Hepatocyte (in vitro differentiated cells): ENCODE measurements around the gene RNASE13.

ENCODE experiments used
- CTCF ChIP-seq: fragments of 200-600 bp; sonication (generic); IDR thresholded peaks from 2 replicates; pipeline ENCODE4 v1.5.1; 2016; ENCODE audit warnings: antibody characterized with exemption, mild to moderate bottlenecking; ENCODE audit not compliant: poor library complexity
- EZH2 ChIP-seq: fragments of 200-600 bp; sonication (generic); IDR thresholded peaks from 2 replicates; pipeline ENCODE4 v1.6.1; 2016; ENCODE audit warnings: antibody characterized with exemption, mild to moderate bottlenecking, borderline replicate concordance
- EZH2phosphoT487 ChIP-seq: fragments of 200-600 bp; sonication (generic); IDR thresholded peaks from one replicate; pipeline ENCODE4 v1.6.1; 2018; ENCODE audit warnings: antibody characterized with exemption, mild to moderate bottlenecking, low read depth, moderate library complexity; ENCODE audit not compliant: unreplicated experiment, severe bottlenecking

GRCh38 chr14:21059842-21060613, 25.4 kb upstream of the RNASE13 start:
- no peak for TF ChIP-seq CTCF
- no peak for TF ChIP-seq EZH2
- no peak for TF ChIP-seq EZH2phosphoT487
